Measurements from ENCODE around the gene ICAM5.

ICAM5 gene

DNA sequence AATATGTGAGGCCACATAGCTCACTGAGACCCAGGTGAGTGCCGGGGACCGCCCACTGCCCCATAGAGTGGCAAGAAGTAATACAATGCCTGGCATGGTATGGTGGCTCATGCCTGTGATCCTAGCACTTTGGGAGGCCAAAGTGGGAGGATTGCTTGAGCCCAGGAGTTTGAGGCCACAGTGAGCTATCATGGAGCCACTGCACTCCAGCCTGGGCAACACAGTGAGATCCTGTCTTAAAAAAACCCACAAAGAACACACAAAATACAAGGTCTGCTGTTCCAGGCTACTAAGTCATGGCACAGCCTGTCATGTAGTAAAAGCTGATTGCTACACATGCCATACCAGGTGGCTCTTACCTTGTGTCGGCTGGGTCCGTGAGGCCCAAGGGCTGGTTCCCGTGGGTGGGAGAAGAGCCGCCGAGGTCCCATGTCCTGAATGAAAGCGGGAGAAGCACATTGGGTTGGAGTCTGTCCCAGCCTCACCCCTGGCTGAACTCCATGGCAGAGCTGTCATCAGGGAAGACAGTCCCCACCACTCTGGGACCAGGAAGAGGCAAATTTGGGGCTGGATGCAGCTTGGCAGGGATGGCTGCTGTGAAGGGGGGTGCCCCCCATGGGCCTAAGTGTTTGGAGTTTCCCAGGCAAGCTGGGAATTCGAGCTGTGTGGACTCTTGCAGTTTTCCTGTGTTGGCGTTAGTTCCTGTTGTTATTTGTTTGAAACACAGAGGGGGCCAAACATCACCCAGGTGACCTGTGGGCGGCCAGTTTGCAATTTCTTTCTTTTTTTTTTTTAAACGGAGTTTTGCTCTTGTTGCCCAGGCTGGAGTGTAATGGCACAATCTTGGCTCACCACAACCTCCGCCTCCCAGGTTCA, 29.3 kb downstream of the ICAM5 start:
- no peak overlapping the region for H3K27ac ChIP-seq
- no peaks in the 10 kb centered on the region for H3K9me3 ChIP-seq (ENCODE audit: control insufficient read depth, low read length)
- H3K27me3 ChIP-seq (ENCODE audit: control insufficient read depth, insufficient read depth, low read length): no peaks in the 10 kb centered on the region
- no peak overlapping the region for H3K4me3 ChIP-seq (ENCODE audit: low read depth, low read length)
- no peak overlapping the region for H2AFZ ChIP-seq
- H3K4me2 ChIP-seq (ENCODE audit: low read length): no peak overlapping the region
- no peaks in the 10 kb centered on the region for H3K79me2 ChIP-seq
- H3K9ac ChIP-seq: no peak overlapping the region
- H3K36me3 ChIP-seq (ENCODE audit: control insufficient read depth, insufficient read depth, low read length): no peaks in the 10 kb centered on the region
- TF ChIP-seq CTCF (IDR thresholded peaks at IDR 0.05): no peak
- peaks cover 9% of the 10 kb centered on the region for H3K4me1 ChIP-seq

- Histone ChIP-seq H3K4me2 (ENCODE audit: low read length) (no peak overlapping the region), H3K27me3 (ENCODE audit: control insufficient read depth, insufficient read depth, low read length) (no peaks in the 10 kb centered on the region), H3K4me3 (ENCODE audit: low read depth, low read length) (no peak overlapping the region), H2AFZ (no peak overlapping the region), H3K36me3 (ENCODE audit: control insufficient read depth, insufficient read depth, low read length) (no peaks in the 10 kb centered on the region), H3K9me3 (ENCODE audit: control insufficient read depth, low read length) (no peaks in the 10 kb centered on the region), H3K9ac (no peak overlapping the region), H3K4me1 (peaks cover 9% of the 10 kb centered on the region), H3K27ac (no peak overlapping the region), H3K79me2 (peaks cover 3% of the 10 kb centered on the region)
- no peak for TF ChIP-seq CTCF (IDR thresholded peaks at IDR 0.05)
Observed at GRCh38 chr19:10320602-10321416, 31.1 kb downstream of the ICAM5 start.

GRCh38 chr19:10321417-10321797, 31.7 kb downstream of the ICAM5 start:
- no peak for TF ChIP-seq CTCF (IDR thresholded peaks at IDR 0.05)
- no peaks in the 10 kb centered on the region for H3K9me3 ChIP-seq (ENCODE audit: control insufficient read depth, low read length)
- no peak overlapping the region for H3K27ac ChIP-seq
- no peak overlapping the region for H3K4me2 ChIP-seq (ENCODE audit: low read length)
- H3K36me3 ChIP-seq (ENCODE audit: control insufficient read depth, insufficient read depth, low read length): no peaks in the 10 kb centered on the region
- peaks cover 3% of the 10 kb centered on the region for H3K79me2 ChIP-seq
- no peak overlapping the region for H3K4me3 ChIP-seq (ENCODE audit: low read depth, low read length)
- H3K27me3 ChIP-seq (ENCODE audit: control insufficient read depth, insufficient read depth, low read length): no peaks in the 10 kb centered on the region
- no peak overlapping the region for H3K9ac ChIP-seq
- H3K4me1 ChIP-seq: peaks cover 3% of the 10 kb centered on the region
- H2AFZ ChIP-seq: no peak overlapping the region

DNA sequence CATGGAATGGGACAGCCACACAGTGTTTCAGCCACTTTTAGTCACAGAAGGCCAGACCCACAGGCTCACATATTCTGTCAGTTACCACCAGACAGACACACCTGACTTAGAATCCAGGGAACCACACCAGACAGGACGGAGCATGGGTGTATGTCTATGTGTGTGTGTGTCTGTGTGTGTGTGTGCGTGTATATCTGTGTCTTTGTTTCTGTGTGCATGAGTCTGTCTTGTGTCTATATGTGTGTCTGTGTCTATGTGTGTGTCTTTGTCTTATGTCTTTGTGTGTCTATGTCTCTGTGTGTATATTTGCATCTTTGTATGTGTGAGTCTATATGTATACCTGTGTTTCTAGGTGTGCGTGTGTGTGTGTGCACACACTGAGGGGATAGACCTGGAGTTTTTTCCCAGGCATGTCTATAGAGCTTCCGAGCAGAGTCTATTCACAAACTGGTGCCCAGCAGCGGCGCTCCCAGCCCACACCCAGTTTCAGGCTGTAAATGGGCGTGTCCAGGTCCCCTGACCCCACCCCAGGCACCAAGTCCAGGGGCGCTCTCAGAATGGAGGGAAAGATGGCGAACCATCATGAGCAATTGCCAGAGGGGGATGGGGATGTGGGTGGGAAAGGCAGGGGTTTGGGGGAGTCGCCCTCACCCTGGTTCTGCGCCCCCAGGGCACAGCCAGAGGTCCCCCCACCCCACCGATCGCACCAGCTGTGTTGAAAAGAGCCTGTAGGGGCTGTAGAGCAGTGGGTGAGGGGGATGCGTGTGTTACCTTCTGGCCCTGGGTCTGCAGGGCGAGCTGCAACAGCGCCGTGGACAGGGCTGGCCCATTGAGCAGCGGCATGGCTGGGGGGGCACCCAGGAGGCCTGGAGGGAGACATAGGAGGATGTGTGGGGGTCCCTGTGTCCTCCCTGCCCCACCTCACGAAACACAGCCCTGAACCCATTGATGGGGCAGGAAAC, 32.4 kb downstream of the ICAM5 start:
- Histone ChIP-seq H3K9ac (no peak overlapping the region), H3K4me1 (no peaks in the 10 kb centered on the region), H3K4me2 (ENCODE audit: low read length) (no peak overlapping the region), H3K36me3 (ENCODE audit: control insufficient read depth, insufficient read depth, low read length) (no peaks in the 10 kb centered on the region), H3K27me3 (ENCODE audit: control insufficient read depth, insufficient read depth, low read length) (no peaks in the 10 kb centered on the region), H3K4me3 (ENCODE audit: low read depth, low read length) (no peak overlapping the region), H3K9me3 (ENCODE audit: control insufficient read depth, low read length) (no peaks in the 10 kb centered on the region), H2AFZ (no peak overlapping the region), H3K79me2 (peaks cover 3% of the 10 kb centered on the region), H3K27ac (no peak overlapping the region)
- TF ChIP-seq CTCF (IDR thresholded peaks at IDR 0.05): no peak
